SIG-M5 treated with dmso at 0.1 percent for 504 hours (cell line): ENCODE results near the gene HOXB3.

Source experiments
- DNase-seq: peaks from one replicate; lab custom pipeline; 2025; ENCODE audit not compliant: unreplicated experiment; lab: John Stamatoyannopoulos, UW

The HOXB3 gene

DNA sequence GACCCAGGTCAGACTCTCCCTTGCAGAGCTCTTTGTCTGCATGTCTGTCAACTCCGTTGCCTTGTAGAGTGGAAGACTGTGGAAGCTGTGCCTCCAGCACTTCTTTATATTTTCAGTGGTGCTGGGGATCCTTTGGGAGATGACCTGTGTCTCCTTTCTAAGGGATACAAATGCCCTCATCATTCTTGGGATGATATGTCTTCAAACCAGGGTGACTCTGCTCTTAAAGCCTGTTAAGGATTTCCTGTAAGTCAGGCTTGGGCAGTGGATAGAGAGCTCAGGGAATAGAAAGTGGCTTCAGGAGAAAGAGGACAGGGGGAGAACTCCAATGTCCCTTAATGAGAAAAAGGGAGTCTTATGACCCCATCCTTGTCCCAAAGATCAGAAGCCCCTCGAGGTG lies 1.5 kb downstream of the HOXB3 start:
- DNase-seq, result no peak

GRCh38 chr17:48588074-48588415 lies 2.0 kb downstream of the HOXB3 start:
- no peak for DNase-seq

DNA sequence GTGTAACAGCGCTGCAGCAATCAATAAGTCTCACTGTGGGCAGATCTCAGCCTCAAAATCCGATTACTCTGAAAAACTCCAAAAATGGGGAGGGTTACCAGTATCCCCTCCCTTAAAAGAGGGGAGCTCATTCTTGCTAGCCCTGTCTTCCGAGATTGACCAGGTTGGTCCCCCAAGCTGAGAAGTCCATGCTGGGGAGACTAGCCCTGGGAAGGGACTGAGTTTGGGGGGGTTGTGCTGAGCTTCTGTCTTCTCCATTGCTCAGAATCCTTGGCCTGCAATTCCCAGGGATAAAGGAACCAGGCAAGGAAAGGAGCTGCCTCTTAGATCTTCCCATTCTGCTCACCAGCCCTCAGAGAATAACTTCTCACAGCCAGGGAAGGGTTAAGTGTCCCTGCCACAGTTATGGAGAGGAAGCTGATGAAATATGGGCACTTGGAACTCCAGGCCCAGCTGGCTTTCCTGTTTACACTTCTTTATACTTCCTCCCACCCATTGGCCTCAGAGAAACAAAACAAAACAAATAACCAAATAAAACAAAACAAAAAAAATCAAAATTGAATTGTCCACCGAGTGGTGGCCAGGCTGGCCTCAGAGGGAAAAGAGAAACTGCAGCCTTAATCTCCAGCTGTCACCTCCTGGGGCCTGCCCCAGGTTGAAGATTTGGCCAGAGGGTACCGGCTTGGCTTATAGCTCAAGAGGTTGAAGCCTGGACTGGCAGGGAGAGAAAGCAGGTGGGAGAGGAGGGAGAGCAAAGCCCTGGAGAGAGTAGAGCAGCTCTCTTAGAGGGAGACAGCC lies 2.6 kb downstream of the HOXB3 start:
- no peak for DNase-seq

- no peak for DNase-seq
These were observed 3.4 kb downstream of the HOXB3 start for GRCh38 chr17:48586355-48587258.

DNA sequence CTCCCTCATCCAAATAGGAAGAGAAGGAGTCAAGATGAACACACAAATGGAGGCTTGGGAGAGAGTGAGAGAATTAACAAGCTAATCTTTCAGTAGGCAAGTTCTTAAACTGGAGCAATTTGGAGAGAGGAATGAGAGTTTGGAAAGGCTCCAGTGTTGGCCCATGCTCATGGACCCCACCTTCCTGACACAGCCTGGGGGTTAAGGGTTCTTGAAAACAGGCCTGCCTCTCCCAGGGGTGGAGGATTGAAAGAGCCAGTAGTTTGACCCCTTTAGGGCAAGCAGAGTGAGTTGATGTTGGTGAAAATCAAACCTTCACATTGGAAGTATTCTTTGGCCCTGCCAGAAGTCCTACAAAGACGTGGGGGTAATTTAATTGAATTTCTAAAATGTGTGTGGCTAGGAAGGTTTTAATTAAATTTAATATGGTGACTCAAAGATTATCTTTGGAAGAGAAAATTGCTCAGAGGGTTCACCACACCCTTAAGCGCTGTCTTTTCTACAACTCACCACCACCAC lies 5.8 kb downstream of the HOXB3 start:
- DNase-seq, result no peak

- DNase-seq, result no peak
These were observed 6.3 kb downstream of the HOXB3 start for GRCh38 chr17:48583708-48584222.

DNA sequence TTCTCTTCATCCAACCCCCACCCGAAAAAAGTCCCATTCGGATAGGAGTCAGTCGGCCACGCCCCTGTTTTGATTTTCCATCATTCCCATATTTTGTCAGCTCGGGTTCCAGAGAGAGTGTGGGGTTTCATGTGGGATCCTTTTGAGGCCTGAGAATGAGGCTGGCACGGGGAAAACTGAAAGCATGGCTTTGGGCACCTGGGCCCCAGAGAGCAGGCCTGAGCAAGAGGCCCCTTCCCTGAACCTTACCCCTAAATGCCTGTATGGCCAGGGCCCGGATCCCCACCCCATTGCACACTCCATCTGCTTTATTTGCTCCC lies 7.3 kb downstream of the HOXB3 start:
- no peak for DNase-seq

- DNase-seq, result no peak
These were observed 10.1 kb downstream of the HOXB3 start for GRCh38 chr17:48579760-48580554.

DNA sequence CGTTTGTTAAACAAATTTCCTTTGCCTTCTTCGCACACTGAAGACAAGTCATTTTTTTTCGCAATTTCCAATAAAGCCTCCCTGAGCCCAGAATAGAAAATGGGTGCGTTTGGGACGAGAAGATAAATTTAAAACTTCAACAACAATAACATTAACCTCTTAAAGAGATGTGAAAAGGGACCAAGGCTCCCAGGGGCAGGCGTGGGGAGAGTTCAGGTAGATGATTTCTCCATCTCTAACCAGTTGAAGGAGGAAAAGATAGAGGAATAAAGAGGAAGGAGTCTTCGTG lies 10.6 kb downstream of the HOXB3 start:
- no peak for DNase-seq

GRCh38 chr17:48578616-48579470 lies 11.2 kb downstream of the HOXB3 start:
- DNase-seq, result no peak

GRCh38 chr17:48577946-48578615 lies 12.0 kb downstream of the HOXB3 start, which contains the start of gene HOXB4:
Gene HOXB4, minus strand, starts transcription at chr17:48578350. Its CDS starts 31 bp downstream, at chr17:48578319.
- DNase-seq, result no peak

- DNase-seq, result no peak
These were observed 12.6 kb downstream of the HOXB3 start for GRCh38 chr17:48577330-48577945.

- no peak for DNase-seq
These were observed 13.3 kb downstream of the HOXB3 start for GRCh38 chr17:48576479-48577309.

DNA sequence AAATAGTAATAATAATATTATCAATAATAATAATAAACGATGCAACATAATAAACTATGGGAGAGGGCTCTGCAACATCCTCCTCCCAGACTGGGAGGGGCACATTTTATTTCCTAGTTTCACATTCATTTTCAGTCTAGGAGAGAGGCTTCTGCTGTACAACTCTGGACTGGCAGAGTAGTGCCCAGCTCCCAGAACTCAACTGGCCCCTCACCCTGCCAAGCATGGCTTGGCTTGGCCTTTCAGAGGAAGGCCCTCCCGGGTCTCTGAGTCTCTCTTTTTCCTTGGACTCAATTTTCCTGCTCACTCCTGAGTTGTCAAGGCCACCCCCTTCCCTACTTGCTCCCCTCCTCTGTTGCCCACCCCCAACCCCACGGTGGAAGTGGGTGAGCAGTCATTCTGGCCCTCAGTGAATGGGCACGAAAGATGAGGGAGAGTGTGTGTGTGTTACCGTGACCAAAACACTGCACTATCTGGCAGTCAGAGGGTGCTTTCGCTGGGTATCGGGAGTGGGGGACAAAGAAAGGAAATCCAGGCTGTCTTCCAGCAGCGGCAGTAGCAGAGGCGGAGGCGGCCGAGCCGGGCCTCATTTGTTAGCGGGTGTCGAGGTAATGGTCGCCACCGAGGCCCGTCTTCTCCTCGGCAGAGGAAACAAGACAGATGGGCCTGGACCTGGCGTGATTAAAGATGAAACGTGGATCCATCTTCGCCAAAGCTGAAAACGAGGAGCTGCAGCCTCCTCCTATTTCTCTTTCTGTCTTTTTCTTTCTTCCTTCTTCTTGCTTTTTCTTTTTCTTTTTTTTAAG lies 14.2 kb downstream of the HOXB3 start:
- no peak for DNase-seq

DNA sequence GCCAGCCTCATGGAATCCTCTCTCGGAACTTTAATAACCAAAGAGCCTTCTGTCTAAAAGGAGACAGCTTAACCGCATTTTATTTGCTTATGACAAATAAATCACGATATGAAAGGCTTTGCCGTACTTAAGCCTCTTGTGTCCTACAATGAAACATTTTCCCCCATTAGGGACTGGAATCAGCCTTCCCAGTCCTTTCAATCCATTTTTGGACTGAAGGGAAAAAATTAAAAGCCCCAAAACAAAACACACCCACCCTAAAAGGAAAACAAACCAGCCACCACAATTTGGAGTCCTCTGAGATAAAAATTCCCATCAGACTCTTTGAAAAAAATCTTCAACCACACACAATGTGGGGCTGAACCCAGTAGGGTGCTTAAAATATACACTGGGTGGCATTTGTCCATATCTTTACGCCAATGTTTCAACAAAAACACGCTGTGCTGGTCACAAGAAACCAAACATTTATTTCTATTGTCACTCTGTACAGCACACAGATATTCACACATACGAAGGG lies 14.9 kb downstream of the HOXB3 start:
- no peak for DNase-seq

- no peak for DNase-seq
These were observed 15.5 kb downstream of the HOXB3 start for GRCh38 chr17:48574505-48575065.

GRCh38 chr17:48571826-48572417 lies 18.1 kb downstream of the HOXB3 start:
- DNase-seq, result no peak
